Ovary (tissue), 3 donors: ENCODE results near the gene TMEM134.

ENCODE experiments used
- CTCF ChIP-seq, 3 donors: fragments of 450-650 bp in 2 of 3; fragments of 200-600 bp in 1 of 3; IDR thresholded peaks; one replicate each; pipeline versions ENCODE4 v1.5.1 to v1.8.0; 2016 to 2022; ENCODE audit warnings: antibody characterized with exemption in 3 of 3, mild to moderate bottlenecking in 1 of 3
- EP300 ChIP-seq: sonication (generic); formaldehyde crosslinking; IDR thresholded peaks from one replicate; pipeline ENCODE4 v1.6.1; 2017; ENCODE audit warnings: antibody characterized with exemption
- POLR2A ChIP-seq: fragments of 450-650 bp; IDR thresholded peaks from one replicate; pipeline ENCODE4 v1.6.1; 2017; ENCODE audit warnings: antibody characterized with exemption, mild to moderate bottlenecking, moderate library complexity
- donor health status: DM: no; HTN: no; CAD: no.

- TF ChIP-seq CTCF (IDR thresholded peaks at IDR 0.05): no peak
- no peak for TF ChIP-seq EP300
- no peak for TF ChIP-seq POLR2A
Measured at GRCh38 chr11:67492801-67493547, 23.9 kb upstream of the TMEM134 start.
